ENCODE measurements around the gene CAPRIN2.

CAPRIN2 gene

GRCh38 chr12:30754750-30755394 is at the start of gene CAPRIN2:
Gene CAPRIN2, minus strand, starts transcription at chr12:30754951. Its CDS starts 1,431 bp downstream, at chr12:30753520.
- peak; percentile 72 for DNase-seq

- DNase-seq: no peak
Observed at GRCh38 chr12:30797689-30798088, 42.9 kb upstream of the CAPRIN2 start.

GRCh38 chr12:30796891-30797371 is 42.2 kb upstream of the CAPRIN2 start:
- no peak for DNase-seq

- DNase-seq: no peak
Observed at GRCh38 chr12:30796313-30796780, 41.6 kb upstream of the CAPRIN2 start.

GRCh38 chr12:30795410-30796312 is 40.9 kb upstream of the CAPRIN2 start:
- no peak for DNase-seq

- no peak for DNase-seq
Observed at GRCh38 chr12:30794591-30795409, 40.0 kb upstream of the CAPRIN2 start.

GRCh38 chr12:30794020-30794419 is 39.3 kb upstream of the CAPRIN2 start:
- DNase-seq: no peak

GRCh38 chr12:30792648-30793499 is 38.1 kb upstream of the CAPRIN2 start:
- no peak for DNase-seq

- DNase-seq: no peak
Observed at GRCh38 chr12:30792085-30792484, 37.3 kb upstream of the CAPRIN2 start.

GRCh38 chr12:30788754-30789153 is 34.0 kb upstream of the CAPRIN2 start:
- no peak for DNase-seq

GRCh38 chr12:30785630-30786029 is 30.9 kb upstream of the CAPRIN2 start:
- no peak for DNase-seq

GRCh38 chr12:30784508-30784907 is 29.8 kb upstream of the CAPRIN2 start:
- no peak for DNase-seq

- DNase-seq: no peak
Observed at GRCh38 chr12:30783946-30784345, 29.2 kb upstream of the CAPRIN2 start.

GRCh38 chr12:30782316-30783173 is 27.8 kb upstream of the CAPRIN2 start:
- no peak for DNase-seq

GRCh38 chr12:30779578-30779977 is 24.8 kb upstream of the CAPRIN2 start:
- no peak for DNase-seq

- DNase-seq: no peak
Observed at GRCh38 chr12:30779178-30779577, 24.4 kb upstream of the CAPRIN2 start.

GRCh38 chr12:30774599-30774998 is 19.8 kb upstream of the CAPRIN2 start:
- no peak for DNase-seq

- DNase-seq: no peak
Observed at GRCh38 chr12:30769802-30770201, 15.1 kb upstream of the CAPRIN2 start.

- DNase-seq: no peak
Observed at GRCh38 chr12:30764251-30764650, 9.5 kb upstream of the CAPRIN2 start.

GRCh38 chr12:30763053-30763452 is 8.3 kb upstream of the CAPRIN2 start:
- no peak for DNase-seq

- DNase-seq: no peak
Observed at GRCh38 chr12:30761730-30762129, 7.0 kb upstream of the CAPRIN2 start.

Data from NCI-H187 treated with DMSO at 0.1 percent for 48 hours (cell line).